ENCODE results near the gene UBE2J2.

The UBE2J2 gene

DNA sequence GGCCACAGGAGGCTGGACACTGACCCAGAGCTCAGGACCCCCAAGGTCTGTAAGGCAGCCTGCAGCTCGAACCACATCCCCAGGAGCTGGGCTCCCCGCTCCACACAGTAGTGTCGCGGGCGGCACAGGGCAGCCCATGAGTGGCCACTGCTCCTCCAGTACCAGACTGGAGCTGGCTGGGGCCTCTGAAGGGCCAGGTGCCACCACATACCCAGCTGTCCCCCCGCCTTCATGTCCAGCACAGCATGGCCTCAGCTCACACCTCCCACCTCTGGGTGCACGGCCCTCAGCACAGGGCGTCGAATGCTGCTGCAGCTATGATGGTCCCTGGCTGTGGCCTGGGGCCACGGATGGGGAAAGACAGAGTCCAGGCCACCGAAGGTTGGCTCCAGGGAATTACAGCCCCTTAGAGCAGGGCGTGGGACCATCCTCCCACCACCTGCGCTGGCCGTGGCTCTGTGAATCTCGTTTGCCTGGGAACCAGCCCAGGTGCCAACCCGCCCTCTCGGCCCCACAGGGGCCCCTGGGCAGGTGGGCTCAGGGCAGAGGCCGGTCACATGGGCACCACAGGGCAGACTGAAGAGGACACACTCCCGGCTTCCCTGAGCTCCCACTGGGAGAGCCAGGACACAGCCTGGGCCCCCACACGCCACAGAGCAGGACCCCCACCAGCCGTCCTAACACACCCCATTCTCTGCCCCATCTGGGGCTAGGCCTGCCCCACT, 57.6 kb downstream of the UBE2J2 start:
- DNase-seq (ENCODE audit: insufficient read length, low spot score), result no peak
- FAIRE-seq, result no peak
- no peak for TF ChIP-seq POLR2A (IDR thresholded peaks at IDR 0.05; ENCODE audit: low read depth, low read length)

DNA sequence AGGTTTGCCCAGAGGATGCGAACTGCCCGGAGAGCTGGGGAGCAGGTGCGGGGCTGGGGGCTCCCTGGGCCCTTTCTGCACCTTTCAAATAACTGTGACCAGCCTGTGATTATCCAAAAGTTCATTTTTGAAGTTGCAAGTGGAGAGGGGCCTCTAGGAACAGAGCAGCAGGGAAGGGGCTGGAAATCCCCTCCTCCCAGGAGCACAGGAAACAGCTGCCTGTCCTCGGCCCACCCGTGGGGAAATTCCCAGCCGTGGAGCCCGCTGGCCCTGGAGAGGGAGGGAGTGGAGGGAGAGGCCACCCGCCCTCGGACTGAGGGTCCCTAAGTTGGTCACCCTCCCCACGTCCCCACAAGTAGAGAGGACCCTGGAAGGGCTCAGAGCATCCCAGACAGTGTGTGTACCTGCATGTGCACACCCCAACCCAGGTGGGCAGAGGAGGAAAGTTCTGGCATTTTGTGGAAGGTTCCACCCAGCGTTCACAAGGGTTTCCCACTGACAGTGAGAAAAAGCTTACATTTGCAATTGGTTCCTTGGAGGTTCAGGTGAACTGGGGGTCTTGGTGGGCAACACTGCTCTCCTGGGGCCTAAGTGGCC, 58.5 kb downstream of the UBE2J2 start:
- FAIRE-seq (no peak), DNase-seq (ENCODE audit: insufficient read length, low spot score) (no peak)
- TF ChIP-seq POLR2A (IDR thresholded peaks at IDR 0.05; ENCODE audit: low read depth, low read length), result no peak

DNA sequence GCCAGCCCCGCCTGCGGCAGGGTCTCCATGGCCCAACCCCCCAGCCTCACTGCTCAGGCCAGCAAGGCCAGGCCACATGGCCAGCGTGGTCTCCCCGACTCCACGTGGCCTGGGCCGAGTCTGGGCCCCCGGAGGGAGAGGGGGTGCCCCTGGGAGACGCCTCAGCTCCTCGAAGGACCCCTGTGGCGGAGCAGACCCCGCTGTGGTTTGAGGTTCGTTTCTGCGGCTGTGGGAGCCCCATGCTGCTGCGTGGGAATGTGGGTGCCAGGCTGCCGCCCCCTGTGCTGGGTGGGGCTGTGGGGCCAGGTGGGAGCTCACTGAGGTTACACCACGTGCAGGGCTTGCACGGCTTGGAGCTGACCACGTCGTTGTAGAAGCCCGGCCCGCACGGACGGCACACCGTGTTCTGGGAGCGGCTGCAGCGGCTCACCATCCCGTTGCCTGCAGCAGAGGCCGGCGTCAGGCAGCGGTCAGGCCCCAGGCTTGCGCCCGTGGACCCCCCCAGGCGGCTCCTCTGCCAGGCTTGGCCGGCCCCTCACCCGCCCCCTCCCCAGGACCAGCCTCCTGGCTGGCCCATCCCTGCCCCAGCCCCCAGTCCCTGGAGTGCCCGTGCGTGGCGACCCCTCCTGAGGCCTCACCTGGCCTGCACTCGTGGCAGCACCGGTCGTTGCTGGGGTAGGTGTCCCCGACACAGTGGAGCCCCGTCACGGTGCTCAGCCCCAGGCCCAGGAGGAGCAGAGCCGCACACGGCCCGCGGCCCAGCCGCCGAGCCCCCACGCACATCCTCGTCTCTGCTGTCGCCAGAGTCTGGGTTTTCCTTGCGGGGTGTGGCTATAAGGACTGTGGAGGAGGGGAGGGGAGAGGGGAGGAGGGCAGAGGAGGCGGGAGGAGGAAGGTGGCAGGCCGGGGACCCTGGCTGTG, 60.0 kb downstream of the UBE2J2 start, which contains the start of gene TNFRSF4:
Gene TNFRSF4, minus strand, starts transcription at position 809 of the 921 bp plus-strand sequence. Its CDS starts 26 bp downstream, at position 783.
- TF ChIP-seq POLR2A (IDR thresholded peaks at IDR 0.05; ENCODE audit: low read depth, low read length), result no peak
- FAIRE-seq (no peak), DNase-seq (ENCODE audit: insufficient read length, low spot score) (no peak)

DNA sequence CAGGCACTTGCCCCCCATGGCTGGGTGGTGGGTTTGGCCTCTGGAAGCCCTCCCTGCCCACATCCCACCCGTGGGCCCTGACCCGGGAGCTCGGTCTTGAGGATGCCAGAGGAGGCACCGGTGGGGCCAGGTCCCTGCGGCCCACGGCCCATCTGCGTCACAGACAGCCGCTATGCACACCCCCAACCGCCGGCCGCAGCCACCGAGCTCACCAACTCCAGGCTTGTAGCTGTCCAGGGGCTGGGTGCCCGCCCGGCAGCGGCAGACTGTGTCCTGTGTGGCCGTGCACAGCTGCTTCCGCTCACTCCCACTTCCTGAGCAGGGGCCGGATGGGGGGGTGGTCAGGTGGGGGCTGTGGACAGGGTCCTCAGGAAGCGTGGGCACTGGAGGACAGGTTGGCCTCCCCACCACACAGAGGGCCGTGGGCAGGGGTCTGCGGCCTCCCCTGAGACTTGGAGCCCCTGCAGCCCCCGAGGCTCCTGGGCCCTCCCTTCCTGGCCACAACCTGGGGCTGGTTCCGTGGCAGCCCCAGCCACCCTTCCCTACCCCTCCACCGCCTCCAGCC, 60.8 kb downstream of the UBE2J2 start:
- no peak for TF ChIP-seq POLR2A (IDR thresholded peaks at IDR 0.05; ENCODE audit: low read depth, low read length)
- DNase-seq (ENCODE audit: insufficient read length, low spot score) (no peak), FAIRE-seq (no peak)

DNA sequence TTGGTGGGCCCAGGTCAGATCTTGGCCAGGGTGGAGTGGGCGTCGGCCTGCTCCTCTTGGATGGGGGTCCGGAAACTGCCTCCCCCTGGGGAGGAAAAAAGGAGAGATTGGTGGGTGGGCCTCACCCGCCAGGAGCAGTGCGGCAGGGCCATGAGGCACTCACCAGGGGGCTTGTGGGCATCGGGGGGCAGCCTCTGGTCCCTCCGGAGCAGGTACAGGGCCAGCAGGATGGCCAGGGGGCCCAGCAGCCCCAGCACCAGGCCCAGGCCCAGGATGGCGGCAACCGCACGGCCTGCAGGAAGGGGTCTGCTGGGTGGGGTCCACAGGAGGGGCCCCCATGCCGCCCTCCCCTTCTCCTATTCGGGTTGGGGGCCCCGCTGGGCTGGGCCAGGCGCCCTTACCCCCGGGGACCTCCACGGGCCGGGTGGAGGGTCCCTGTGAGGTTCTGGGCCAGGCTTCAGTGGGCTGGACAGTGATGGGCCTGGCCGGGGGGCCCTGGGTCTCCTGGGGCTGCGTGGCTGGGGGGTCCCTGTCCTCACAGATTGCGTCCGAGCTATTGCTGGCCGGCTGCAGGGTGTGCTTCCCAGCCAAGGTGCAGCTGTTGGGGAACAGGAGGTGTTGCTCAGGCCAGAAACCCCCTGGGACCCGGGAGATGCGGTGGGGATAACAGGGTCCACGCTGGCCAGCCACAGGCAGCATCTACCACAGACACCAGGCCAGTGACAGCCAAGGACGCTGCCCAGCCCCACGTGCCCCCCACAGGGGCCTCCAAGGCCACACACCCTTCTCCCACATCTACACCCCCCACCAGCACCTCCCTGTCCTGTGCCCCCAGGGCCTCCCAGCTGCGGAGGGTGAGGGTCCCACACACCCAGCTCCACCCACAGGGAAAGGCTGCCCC, 61.9 kb downstream of the UBE2J2 start:
- DNase-seq (ENCODE audit: insufficient read length, low spot score), result no peak
- no peak for TF ChIP-seq POLR2A (IDR thresholded peaks at IDR 0.05; ENCODE audit: low read depth, low read length)
- no peak for FAIRE-seq

DNA sequence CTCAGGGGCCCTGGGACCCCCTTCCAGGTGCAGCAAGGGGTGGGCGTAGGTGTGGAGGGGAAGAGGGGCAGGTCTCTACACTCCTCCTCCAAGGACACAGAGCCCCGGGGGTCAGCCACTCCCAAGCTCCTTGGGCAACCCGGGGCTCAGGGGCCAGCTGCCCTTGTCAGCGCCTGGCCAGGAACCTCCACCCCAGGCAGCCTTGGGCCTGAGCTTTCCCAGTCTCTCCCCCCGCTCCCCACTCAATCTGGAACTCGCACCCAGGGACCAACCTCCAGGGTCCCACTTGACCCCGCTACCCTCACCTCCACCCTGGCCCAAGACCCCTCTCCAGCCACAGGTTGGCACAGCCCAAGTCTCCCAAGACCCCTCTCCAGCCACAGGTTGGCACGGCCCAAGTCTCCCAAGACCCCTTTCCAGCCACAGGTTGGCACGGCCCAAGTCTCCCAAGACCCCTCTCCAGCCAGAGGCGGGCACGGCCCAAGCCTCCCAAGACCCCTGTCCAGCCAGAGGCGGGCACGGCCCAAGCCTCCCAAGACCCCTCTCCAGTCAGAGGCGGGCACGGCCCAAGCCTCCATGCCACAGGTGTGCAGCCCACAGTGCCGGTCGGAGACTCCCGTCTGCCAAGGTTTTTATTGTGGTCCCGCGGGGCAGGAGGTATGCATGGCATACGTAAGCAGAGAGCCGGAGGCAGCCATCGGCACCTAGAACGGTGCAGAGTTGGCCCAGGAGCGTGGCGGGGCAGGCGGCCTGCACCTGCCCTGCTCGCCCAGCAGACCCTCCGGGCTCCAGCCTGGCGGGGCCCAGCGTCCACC, 62.7 kb downstream of the UBE2J2 start:
- no peak for TF ChIP-seq POLR2A (IDR thresholded peaks at IDR 0.05; ENCODE audit: low read depth, low read length)
- FAIRE-seq, result no peak
- DNase-seq (ENCODE audit: insufficient read length, low spot score), result no peak

DNA sequence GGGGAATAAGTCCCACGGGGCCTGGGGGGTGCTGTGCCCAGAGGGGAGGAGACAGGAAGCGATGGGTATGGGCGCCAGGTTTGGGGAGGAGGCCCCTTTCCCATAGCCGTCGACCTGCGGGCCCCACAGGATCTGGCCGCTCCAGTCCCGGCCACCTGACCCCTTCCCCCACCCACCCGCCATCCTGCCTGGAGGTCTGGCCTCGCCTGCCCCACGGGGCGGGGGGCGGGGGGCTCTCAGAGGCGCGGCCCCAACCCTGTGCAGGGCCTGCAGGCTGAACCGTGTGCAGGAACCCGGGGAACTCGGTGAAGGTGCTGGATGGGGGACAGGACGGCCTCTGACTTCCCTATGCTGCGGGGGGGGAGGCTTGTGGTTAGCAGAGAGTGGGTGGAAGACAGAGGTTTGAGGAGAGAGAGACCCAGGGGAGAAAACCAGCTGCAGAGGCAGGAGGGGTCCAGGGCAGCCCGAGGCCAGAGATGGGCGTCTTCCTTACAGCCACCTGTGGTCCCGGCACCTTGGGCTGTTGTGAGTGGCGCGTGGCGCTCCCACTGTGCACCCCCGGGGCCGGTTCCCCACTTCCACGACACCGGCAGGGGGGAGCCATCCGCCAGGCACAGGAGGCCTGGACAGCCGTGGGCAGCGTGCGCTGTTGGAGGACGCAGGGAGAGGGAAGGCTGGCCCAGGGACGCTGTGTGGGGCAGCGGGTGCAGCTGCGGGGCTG, 64.8 kb downstream of the UBE2J2 start:
- TF ChIP-seq POLR2A (IDR thresholded peaks at IDR 0.05; ENCODE audit: low read depth, low read length), result no peak
- DNase-seq (ENCODE audit: insufficient read length, low spot score), result no peak
- no peak for FAIRE-seq

DNA sequence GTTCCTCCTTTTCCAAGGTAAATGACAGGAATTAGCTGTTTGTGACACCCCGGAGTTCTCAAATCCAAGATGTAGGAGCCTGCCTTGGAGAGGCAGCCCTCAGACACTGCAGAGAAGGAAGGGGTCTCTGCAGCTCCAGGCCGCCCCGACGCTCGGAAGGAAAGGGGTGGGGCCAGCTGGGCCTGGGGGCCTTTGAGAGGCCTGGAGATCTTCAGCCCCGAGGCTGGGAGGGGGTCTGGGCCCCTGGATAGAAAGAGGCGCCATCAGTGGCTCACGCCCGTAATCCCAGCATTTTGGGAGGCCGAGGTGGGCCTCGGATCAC, 66.1 kb downstream of the UBE2J2 start:
- DNase-seq (ENCODE audit: insufficient read length, low spot score), result no peak
- TF ChIP-seq POLR2A (IDR thresholded peaks at IDR 0.05; ENCODE audit: low read depth, low read length), result no peak
- FAIRE-seq, result no peak

DNA sequence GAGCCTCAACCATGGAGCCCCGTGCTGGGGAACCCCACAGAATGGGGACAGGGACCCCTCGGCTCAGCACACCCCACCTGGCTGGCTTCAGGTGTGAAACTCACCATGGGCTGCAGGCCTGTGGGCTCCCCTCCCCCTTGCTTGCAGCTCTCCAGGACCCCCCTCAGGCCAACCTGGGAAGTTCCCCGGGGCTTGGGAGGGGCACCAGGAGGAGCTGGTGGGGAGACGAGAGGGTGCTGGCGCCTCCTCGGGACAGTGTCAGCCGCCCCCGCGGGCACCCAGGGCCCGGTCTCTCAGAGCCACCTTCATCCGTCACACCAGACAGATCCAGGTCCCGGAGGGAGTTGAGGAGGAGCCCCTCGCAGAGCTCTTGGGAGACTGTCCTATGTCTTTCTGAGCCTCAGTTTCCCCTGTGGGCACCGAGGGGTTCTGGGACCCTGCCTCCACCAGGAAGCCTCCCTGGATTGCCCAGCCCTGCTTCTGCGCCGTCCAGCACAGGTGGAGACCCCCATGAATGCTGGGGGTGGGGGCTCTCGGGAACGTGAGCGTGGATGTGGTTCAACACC, 66.6 kb downstream of the UBE2J2 start:
- TF ChIP-seq POLR2A (IDR thresholded peaks at IDR 0.05; ENCODE audit: low read depth, low read length), result no peak
- DNase-seq (ENCODE audit: insufficient read length, low spot score), result no peak
- FAIRE-seq, result no peak

DNA sequence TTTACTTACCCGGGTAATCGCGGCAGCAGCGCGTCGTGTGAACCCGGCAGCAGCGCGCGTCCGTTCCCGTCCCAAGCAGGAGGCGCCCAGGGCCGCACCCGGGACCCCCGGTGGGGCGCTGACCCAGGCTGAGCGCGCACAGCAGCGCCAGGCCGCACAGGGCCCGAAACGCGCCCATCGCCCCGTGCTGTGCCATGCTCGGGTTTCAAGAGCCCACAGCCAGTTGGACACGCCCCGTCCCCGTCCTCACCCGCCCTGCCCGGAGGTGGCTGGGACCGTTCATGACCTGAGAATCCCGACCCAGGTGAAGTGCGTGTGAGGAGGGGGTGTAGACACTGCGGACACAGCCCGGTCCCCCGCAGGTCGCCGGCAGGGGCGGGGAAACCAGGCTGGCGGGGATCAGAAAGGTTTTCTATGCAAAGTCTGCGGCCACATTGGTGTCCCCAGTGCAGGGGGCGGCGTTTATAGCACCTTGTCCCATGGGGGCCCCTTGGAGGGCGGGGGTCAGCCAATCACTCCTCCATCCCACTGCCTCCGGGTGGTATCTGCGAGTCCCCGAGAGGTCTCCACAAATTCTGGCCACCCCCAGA, 67.2 kb downstream of the UBE2J2 start, which contains the start of gene TNFRSF18:
Gene TNFRSF18, minus strand, starts transcription at position 217 of the 590 bp plus-strand sequence. Its CDS starts 21 bp downstream, at position 196.
- DNase-seq (ENCODE audit: insufficient read length, low spot score) (no peak), FAIRE-seq (no peak)
- TF ChIP-seq POLR2A (IDR thresholded peaks at IDR 0.05; ENCODE audit: low read depth, low read length), result no peak

DNA sequence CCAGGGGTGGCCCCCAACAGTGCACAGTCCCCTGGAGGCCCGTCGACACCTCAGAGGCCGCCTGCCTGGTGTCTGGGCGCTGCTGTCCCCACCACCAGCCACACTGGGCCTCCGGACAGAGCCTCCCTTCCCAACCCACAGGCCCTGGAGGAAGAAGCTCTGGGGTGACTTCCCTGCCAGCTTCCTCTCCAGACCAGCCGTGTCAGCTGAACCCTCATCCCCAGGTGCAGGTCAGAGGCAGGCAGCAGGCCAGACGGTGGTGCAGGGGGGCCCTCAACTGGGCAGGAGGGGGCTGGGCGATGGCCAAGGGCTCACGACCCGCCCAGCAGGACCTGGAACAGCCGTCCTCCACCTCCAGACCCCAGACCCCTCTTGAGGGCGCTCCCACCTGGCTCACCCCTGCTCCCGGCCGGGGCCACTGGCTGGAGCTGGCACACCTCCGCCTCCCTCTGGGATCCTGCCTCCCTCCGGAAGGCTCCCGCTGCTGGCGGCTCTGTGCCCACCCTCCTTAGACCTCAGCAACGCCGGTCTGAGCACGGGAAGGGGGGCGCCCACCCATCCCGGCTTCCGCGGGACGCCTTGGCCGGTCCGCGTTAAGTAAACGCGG, 67.8 kb downstream of the UBE2J2 start:
- FAIRE-seq, result no peak
- no peak for TF ChIP-seq POLR2A (IDR thresholded peaks at IDR 0.05; ENCODE audit: low read depth, low read length)
- no peak for DNase-seq (ENCODE audit: insufficient read length, low spot score)
